ENCODE results near the gene SAMD11. TPM values are rescaled to one million over a fixed set of nuclear protein-coding genes. Genes with fewer than 3 reads are reported as not detected.
"Not testable (repeated sequence)": the region's sequence is repeated elsewhere in the genome, so short reads cannot be mapped to it uniquely, and the experiment has no call there.

Gene SAMD11
- total RNA-seq, 1 donor from 2014 or later, result 3.7 TPM

- H3K4me3 ChIP-seq (ENCODE audit: low read length in 3 of 3), result no peak overlapping the region
- peaks cover 16 to 57% (median 31%) of the 10 kb centered on the region in 3 donors for H3K4me1 ChIP-seq (ENCODE audit: control insufficient read depth in 3 of 3, insufficient read depth in 3 of 3, low read length in 3 of 3)
- peaks cover 5 to 23% (median 6%) of the 10 kb centered on the region in 3 donors for H3K36me3 ChIP-seq (ENCODE audit: control insufficient read depth in 3 of 3, insufficient read depth in 3 of 3, low read length in 3 of 3)
- H3K27ac ChIP-seq (ENCODE audit: low read depth, low read length), result no peak overlapping the region
- no peak overlapping the region for H3K9ac ChIP-seq (ENCODE audit: low read depth in 1 of 3, low read length in 3 of 3)
- peaks cover 13 to 38% (median 26%) of the 10 kb centered on the region in 3 donors for H3K27me3 ChIP-seq (ENCODE audit: control insufficient read depth in 3 of 3, insufficient read depth in 3 of 3, low read length in 3 of 3)
- H3K9me3 ChIP-seq (ENCODE audit: control insufficient read depth in 3 of 3, low read length in 3 of 3), result no peaks in the 10 kb centered on the region
Measured at GRCh38 chr1:975365-975764, 51.6 kb downstream of the SAMD11 start.

GRCh38 chr1:975896-976683 is 52.4 kb downstream of the SAMD11 start:
- H3K9ac ChIP-seq (ENCODE audit: low read depth in 1 of 3, low read length in 3 of 3), result peak overlapping the region in 1 of 3 donors; percentile 76
- H3K27ac ChIP-seq (ENCODE audit: low read depth, low read length), result peak overlapping the region; percentile 66
- H3K36me3 ChIP-seq (ENCODE audit: control insufficient read depth in 3 of 3, insufficient read depth in 3 of 3, low read length in 3 of 3), result peaks cover 5 to 23% (median 6%) of the 10 kb centered on the region in 3 donors
- H3K4me3 ChIP-seq (ENCODE audit: low read length in 3 of 3), result peak overlapping the region in 1 of 3 donors; percentile 56
- peaks cover 9 to 31% (median 20%) of the 10 kb centered on the region in 3 donors for H3K27me3 ChIP-seq (ENCODE audit: control insufficient read depth in 3 of 3, insufficient read depth in 3 of 3, low read length in 3 of 3)
- H3K9me3 ChIP-seq (ENCODE audit: control insufficient read depth in 3 of 3, low read length in 3 of 3), result no peaks in the 10 kb centered on the region
- H3K4me1 ChIP-seq (ENCODE audit: control insufficient read depth in 3 of 3, insufficient read depth in 3 of 3, low read length in 3 of 3), result peaks cover 17 to 59% (median 36%) of the 10 kb centered on the region in 3 donors

- peaks cover 5 to 29% (median 6%) of the 10 kb centered on the region in 3 donors for H3K36me3 ChIP-seq (ENCODE audit: control insufficient read depth in 3 of 3, insufficient read depth in 3 of 3, low read length in 3 of 3)
- peaks cover 21 to 61% (median 37%) of the 10 kb centered on the region in 3 donors for H3K4me1 ChIP-seq (ENCODE audit: control insufficient read depth in 3 of 3, insufficient read depth in 3 of 3, low read length in 3 of 3)
- not testable (repeated sequence) for H3K27ac ChIP-seq (ENCODE audit: low read depth, low read length); H3K9me3 ChIP-seq (ENCODE audit: control insufficient read depth in 3 of 3, low read length in 3 of 3); H3K4me3 ChIP-seq (ENCODE audit: low read length in 3 of 3); H3K9ac ChIP-seq (ENCODE audit: low read depth in 1 of 3, low read length in 3 of 3)
- H3K27me3 ChIP-seq (ENCODE audit: control insufficient read depth in 3 of 3, insufficient read depth in 3 of 3, low read length in 3 of 3), result peaks cover 7 to 26% (median 16%) of the 10 kb centered on the region in 3 donors
Measured at GRCh38 chr1:976791-977190, 53.1 kb downstream of the SAMD11 start.

GRCh38 chr1:978069-978834 is 54.5 kb downstream of the SAMD11 start:
- Histone ChIP-seq H3K9ac (ENCODE audit: low read depth in 1 of 3, low read length in 3 of 3) (peak overlapping the region; percentile 72 to 100 (median 79)), H3K27me3 (ENCODE audit: control insufficient read depth in 3 of 3, insufficient read depth in 3 of 3, low read length in 3 of 3) (peaks cover 0 to 20% (median 14%) of the 10 kb centered on the region in 3 donors), H3K4me3 (ENCODE audit: low read length in 3 of 3) (peak overlapping the region; percentile 48 to 96 (median 78)), H3K9me3 (ENCODE audit: control insufficient read depth in 3 of 3, low read length in 3 of 3) (no peaks in the 10 kb centered on the region), H3K27ac (ENCODE audit: low read depth, low read length) (peak overlapping the region; percentile 99), H3K36me3 (ENCODE audit: control insufficient read depth in 3 of 3, insufficient read depth in 3 of 3, low read length in 3 of 3) (peaks cover 5 to 29% (median 6%) of the 10 kb centered on the region in 3 donors), H3K4me1 (ENCODE audit: control insufficient read depth in 3 of 3, insufficient read depth in 3 of 3, low read length in 3 of 3) (peaks cover 28 to 63% (median 36%) of the 10 kb centered on the region in 3 donors)

GRCh38 chr1:978835-979743 is 55.4 kb downstream of the SAMD11 start:
- peak overlapping the region; percentile 74 to 100 (median 79) for H3K9ac ChIP-seq (ENCODE audit: low read depth in 1 of 3, low read length in 3 of 3)
- H3K4me3 ChIP-seq (ENCODE audit: low read length in 3 of 3), result peak overlapping the region; percentile 70 to 96 (median 78)
- H3K36me3 ChIP-seq (ENCODE audit: control insufficient read depth in 3 of 3, insufficient read depth in 3 of 3, low read length in 3 of 3), result peaks cover 5 to 29% (median 6%) of the 10 kb centered on the region in 3 donors
- no peaks in the 10 kb centered on the region for H3K9me3 ChIP-seq (ENCODE audit: control insufficient read depth in 3 of 3, low read length in 3 of 3)
- H3K27ac ChIP-seq (ENCODE audit: low read depth, low read length), result peak overlapping the region; percentile 99
- H3K27me3 ChIP-seq (ENCODE audit: control insufficient read depth in 3 of 3, insufficient read depth in 3 of 3, low read length in 3 of 3), result peaks cover 0 to 16% (median 13%) of the 10 kb centered on the region in 3 donors
- H3K4me1 ChIP-seq (ENCODE audit: control insufficient read depth in 3 of 3, insufficient read depth in 3 of 3, low read length in 3 of 3), result peaks cover 28 to 64% (median 41%) of the 10 kb centered on the region in 3 donors

- H3K27me3 ChIP-seq (ENCODE audit: control insufficient read depth in 3 of 3, insufficient read depth in 3 of 3, low read length in 3 of 3), result peaks cover 0 to 16% (median 11%) of the 10 kb centered on the region in 3 donors
- H3K4me3 ChIP-seq (ENCODE audit: low read length in 3 of 3), result peak overlapping the region; percentile 70 to 96 (median 78)
Measured at GRCh38 chr1:979744-980072, 56.0 kb downstream of the SAMD11 start.

GRCh38 chr1:980137-980571 is 56.4 kb downstream of the SAMD11 start:
- Histone ChIP-seq H3K36me3 (ENCODE audit: control insufficient read depth in 3 of 3, insufficient read depth in 3 of 3, low read length in 3 of 3) (peaks cover 5 to 29% (median 6%) of the 10 kb centered on the region in 3 donors), H3K4me1 (ENCODE audit: control insufficient read depth in 3 of 3, insufficient read depth in 3 of 3, low read length in 3 of 3) (peaks cover 28 to 64% (median 41%) of the 10 kb centered on the region in 3 donors), H3K9me3 (ENCODE audit: control insufficient read depth in 3 of 3, low read length in 3 of 3) (no peaks in the 10 kb centered on the region), H3K27ac (ENCODE audit: low read depth, low read length) (peak overlapping the region; percentile 99), H3K9ac (ENCODE audit: low read depth in 1 of 3, low read length in 3 of 3) (peak overlapping the region; percentile 74 to 100 (median 79)), H3K27me3 (ENCODE audit: control insufficient read depth in 3 of 3, insufficient read depth in 3 of 3, low read length in 3 of 3) (peaks cover 0 to 16% (median 9%) of the 10 kb centered on the region in 3 donors), H3K4me3 (ENCODE audit: low read length in 3 of 3) (peak overlapping the region; percentile 70 to 96 (median 78))

More at GRCh38 chr1:979744-980072, 56.0 kb downstream of the SAMD11 start:
- H3K9ac ChIP-seq (ENCODE audit: low read depth in 1 of 3, low read length in 3 of 3), result peak overlapping the region; percentile 74 to 100 (median 79)
- H3K27ac ChIP-seq (ENCODE audit: low read depth, low read length), result peak overlapping the region; percentile 99
- peaks cover 5 to 29% (median 6%) of the 10 kb centered on the region in 3 donors for H3K36me3 ChIP-seq (ENCODE audit: control insufficient read depth in 3 of 3, insufficient read depth in 3 of 3, low read length in 3 of 3)
- peaks cover 28 to 64% (median 41%) of the 10 kb centered on the region in 3 donors for H3K4me1 ChIP-seq (ENCODE audit: control insufficient read depth in 3 of 3, insufficient read depth in 3 of 3, low read length in 3 of 3)
- no peaks in the 10 kb centered on the region for H3K9me3 ChIP-seq (ENCODE audit: control insufficient read depth in 3 of 3, low read length in 3 of 3)

GRCh38 chr1:980602-981395 is 57.1 kb downstream of the SAMD11 start:
- peak overlapping the region; percentile 97 to 100 (median 97) for H3K9ac ChIP-seq (ENCODE audit: low read depth in 1 of 3, low read length in 3 of 3)
- H3K27ac ChIP-seq (ENCODE audit: low read depth, low read length), result peak overlapping the region; percentile 99
- H3K36me3 ChIP-seq (ENCODE audit: control insufficient read depth in 3 of 3, insufficient read depth in 3 of 3, low read length in 3 of 3), result peaks cover 5 to 29% (median 6%) of the 10 kb centered on the region in 3 donors
- H3K9me3 ChIP-seq (ENCODE audit: control insufficient read depth in 3 of 3, low read length in 3 of 3), result no peaks in the 10 kb centered on the region
- peaks cover 0 to 12% (median 6%) of the 10 kb centered on the region in 3 donors for H3K27me3 ChIP-seq (ENCODE audit: control insufficient read depth in 3 of 3, insufficient read depth in 3 of 3, low read length in 3 of 3)
- peak overlapping the region; percentile 81 to 96 (median 83) for H3K4me3 ChIP-seq (ENCODE audit: low read length in 3 of 3)
- peaks cover 28 to 62% (median 39%) of the 10 kb centered on the region in 3 donors for H3K4me1 ChIP-seq (ENCODE audit: control insufficient read depth in 3 of 3, insufficient read depth in 3 of 3, low read length in 3 of 3)
